WERI-Rb-1 (cell line): Measurements from ENCODE around the gene PHF19.

Experiments used
- DNase-seq: peaks from one replicate; pipeline ENCODE4 v3.0.0-alpha.2; 2020
- H3K27ac ChIP-seq: fragments of 250-450 bp; sonication (Bioruptor Pico); 2 replicates; pipeline ENCODE4 v1.5.1; 2020; ENCODE audit warnings: mild to moderate bottlenecking, moderate library complexity
- H3K27me3 ChIP-seq: fragments of 250-450 bp; sonication (Bioruptor Pico); 2 replicates; pipeline ENCODE4 v1.5.1; 2021; ENCODE audit warnings: mild to moderate bottlenecking, low read depth, moderate library complexity; ENCODE audit not compliant: insufficient read depth, severe bottlenecking
- H3K36me3 ChIP-seq: fragments of 250-450 bp; sonication (Bioruptor Pico); 2 replicates; pipeline ENCODE4 v1.5.1; 2020; ENCODE audit warnings: mild to moderate bottlenecking, moderate library complexity
- H3K4me3 ChIP-seq: 2 replicates; pipeline ENCODE4 v1.5.1; 2011; ENCODE audit warnings: low read depth, mild to moderate bottlenecking, control low read depth, low read length
- H3K9me3 ChIP-seq: fragments of 250-450 bp; sonication (Bioruptor Pico); 2 replicates; pipeline ENCODE4 v1.5.1; 2021; ENCODE audit warnings: mild to moderate bottlenecking, moderate library complexity; ENCODE audit not compliant: severe bottlenecking
- CTCF ChIP-seq: IDR thresholded peaks from 2 replicates; pipeline ENCODE4 v1.5.1; 2011; ENCODE audit warnings: low read depth, mild to moderate bottlenecking, control low read depth, inconsistent platforms, low read length

The PHF19 gene

GRCh38 chr9:120885457-120885856, 8.5 kb upstream of the PHF19 start:
- TF ChIP-seq CTCF: no peak
- H3K36me3 ChIP-seq: no peaks in the 10 kb centered on the region
- H3K27ac ChIP-seq: no peak overlapping the region

GRCh38 chr9:120883608-120883996, 6.6 kb upstream of the PHF19 start:
- Histone ChIP-seq H3K4me3 (no peak overlapping the region), H3K27ac (no peak overlapping the region), H3K9me3 (no peaks in the 10 kb centered on the region), H3K36me3 (no peaks in the 10 kb centered on the region), H3K27me3 (no peaks in the 10 kb centered on the region)
- TF ChIP-seq CTCF: no peak
- DNase-seq: no peak

More at GRCh38 chr9:120885457-120885856, 8.5 kb upstream of the PHF19 start:
- no peaks in the 10 kb centered on the region for H3K27me3 ChIP-seq
- no peaks in the 10 kb centered on the region for H3K9me3 ChIP-seq
- DNase-seq: no peak
- no peak overlapping the region for H3K4me3 ChIP-seq

GRCh38 chr9:120882935-120883607, 6.1 kb upstream of the PHF19 start:
- no peak for TF ChIP-seq CTCF
- no peaks in the 10 kb centered on the region for H3K9me3 ChIP-seq
- no peak overlapping the region for H3K4me3 ChIP-seq
- H3K36me3 ChIP-seq: no peaks in the 10 kb centered on the region
- no peak for DNase-seq
- H3K27me3 ChIP-seq: no peaks in the 10 kb centered on the region
- no peak overlapping the region for H3K27ac ChIP-seq

GRCh38 chr9:120879446-120879845, 2.5 kb upstream of the PHF19 start:
- H3K4me3 ChIP-seq: no peak overlapping the region

GRCh38 chr9:120878188-120879130, 1.5 kb upstream of the PHF19 start:
- Histone ChIP-seq H3K27me3 (no peaks in the 10 kb centered on the region), H3K36me3 (peaks cover 19% of the 10 kb centered on the region), H3K27ac (peak overlapping the region; percentile 93), H3K9me3 (no peaks in the 10 kb centered on the region), H3K4me3 (peak overlapping the region; percentile 93)
- no peak for TF ChIP-seq CTCF
- DNase-seq: peak; percentile 66

More at GRCh38 chr9:120879446-120879845, 2.5 kb upstream of the PHF19 start:
- no peaks in the 10 kb centered on the region for H3K9me3 ChIP-seq
- DNase-seq: no peak
- H3K27ac ChIP-seq: no peak overlapping the region
- H3K36me3 ChIP-seq: peaks cover 9% of the 10 kb centered on the region
- no peak for TF ChIP-seq CTCF
- no peaks in the 10 kb centered on the region for H3K27me3 ChIP-seq
